SU-DHL-6 (cell line): ENCODE results near the gene DDX27.

ENCODE experiments used
- EZH2phosphoT487 ChIP-seq: fragments of 200-600 bp; sonication (generic), shearing (Covaris generic); conservative IDR thresholded peaks from 2 replicates; pipeline ENCODE4 v1.6.1; 2018; ENCODE audit warnings: mild to moderate bottlenecking, antibody characterized with exemption, low read length, moderate library complexity, mixed read lengths
- TF ChIP-seq, protein P1 (sequence below): fragments of 200-600 bp; sonication (generic); IDR thresholded peaks from one replicate; pipeline ENCODE4 v1.5.1; 2017; ENCODE audit warnings: antibody characterized with exemption, mild to moderate bottlenecking, low read length, moderate library complexity; ENCODE audit not compliant: insufficient read depth, poor library complexity, severe bottlenecking

DNA sequence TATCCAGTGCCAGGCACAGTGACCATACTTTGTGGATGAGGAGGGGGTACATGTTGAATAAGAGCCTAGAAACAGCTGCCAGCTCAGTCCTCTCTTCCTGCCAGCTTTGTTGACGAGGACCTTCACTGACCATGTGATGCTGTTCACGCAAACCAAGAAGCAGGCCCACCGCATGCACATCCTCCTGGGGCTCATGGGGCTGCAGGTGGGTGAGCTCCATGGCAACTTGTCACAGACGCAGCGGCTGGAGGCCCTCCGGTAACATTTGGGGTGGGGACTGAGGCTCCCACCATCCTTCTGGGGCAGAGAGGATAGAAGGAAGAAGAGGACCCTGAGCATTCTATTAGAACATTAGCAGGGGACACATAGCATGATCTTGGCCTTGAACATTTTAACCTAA, 15.6 kb downstream of the DDX27 start:
- TF ChIP-seq, protein P1, sequence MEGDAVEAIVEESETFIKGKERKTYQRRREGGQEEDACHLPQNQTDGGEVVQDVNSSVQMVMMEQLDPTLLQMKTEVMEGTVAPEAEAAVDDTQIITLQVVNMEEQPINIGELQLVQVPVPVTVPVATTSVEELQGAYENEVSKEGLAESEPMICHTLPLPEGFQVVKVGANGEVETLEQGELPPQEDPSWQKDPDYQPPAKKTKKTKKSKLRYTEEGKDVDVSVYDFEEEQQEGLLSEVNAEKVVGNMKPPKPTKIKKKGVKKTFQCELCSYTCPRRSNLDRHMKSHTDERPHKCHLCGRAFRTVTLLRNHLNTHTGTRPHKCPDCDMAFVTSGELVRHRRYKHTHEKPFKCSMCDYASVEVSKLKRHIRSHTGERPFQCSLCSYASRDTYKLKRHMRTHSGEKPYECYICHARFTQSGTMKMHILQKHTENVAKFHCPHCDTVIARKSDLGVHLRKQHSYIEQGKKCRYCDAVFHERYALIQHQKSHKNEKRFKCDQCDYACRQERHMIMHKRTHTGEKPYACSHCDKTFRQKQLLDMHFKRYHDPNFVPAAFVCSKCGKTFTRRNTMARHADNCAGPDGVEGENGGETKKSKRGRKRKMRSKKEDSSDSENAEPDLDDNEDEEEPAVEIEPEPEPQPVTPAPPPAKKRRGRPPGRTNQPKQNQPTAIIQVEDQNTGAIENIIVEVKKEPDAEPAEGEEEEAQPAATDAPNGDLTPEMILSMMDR = no peak
- TF ChIP-seq EZH2phosphoT487 = no peak
